ENCODE results near the gene ASCC1.

The ASCC1 gene

GRCh38 chr10:72086466-72087391 lies 129.3 kb downstream of the ASCC1 start:
- in situ Hi-C loops (cut with MboI; ENCODE audit: low sequenced_read_pairs) = no loop called here

- in situ Hi-C loops (cut with MboI; ENCODE audit: low sequenced_read_pairs) = no loop called here
These were observed 130.1 kb downstream of the ASCC1 start for GRCh38 chr10:72085864-72086465.

- in situ Hi-C loops (cut with MboI; ENCODE audit: low sequenced_read_pairs) = no loop called here
These were observed 130.9 kb downstream of the ASCC1 start for GRCh38 chr10:72085166-72085565.

- in situ Hi-C loops (cut with MboI; ENCODE audit: low sequenced_read_pairs) = no loop called here
These were observed 132.2 kb downstream of the ASCC1 start for GRCh38 chr10:72083790-72084459.

- in situ Hi-C loops (cut with MboI; ENCODE audit: low sequenced_read_pairs) = no loop called here
These were observed 133.0 kb downstream of the ASCC1 start for GRCh38 chr10:72082856-72083789.

- in situ Hi-C loops (cut with MboI; ENCODE audit: low sequenced_read_pairs) = no loop called here
These were observed 134.1 kb downstream of the ASCC1 start for GRCh38 chr10:72081772-72082590.

GRCh38 chr10:72081210-72081609 lies 134.9 kb downstream of the ASCC1 start:
- in situ Hi-C loops (cut with MboI; ENCODE audit: low sequenced_read_pairs) = no loop called here

- in situ Hi-C loops (cut with MboI; ENCODE audit: low sequenced_read_pairs) = no loop called here
These were observed 135.8 kb downstream of the ASCC1 start for GRCh38 chr10:72080042-72080975.

- in situ Hi-C loops (cut with MboI; ENCODE audit: low sequenced_read_pairs) = no loop called here
These were observed 136.7 kb downstream of the ASCC1 start for GRCh38 chr10:72079356-72079755.

GRCh38 chr10:72077275-72077990 lies 138.6 kb downstream of the ASCC1 start:
- in situ Hi-C loops (cut with MboI; ENCODE audit: low sequenced_read_pairs) = no loop called here

GRCh38 chr10:72076756-72077155 lies 139.3 kb downstream of the ASCC1 start:
- in situ Hi-C loops (cut with MboI; ENCODE audit: low sequenced_read_pairs) = no loop called here

GRCh38 chr10:72075376-72076115 lies 140.5 kb downstream of the ASCC1 start:
- in situ Hi-C loops (cut with MboI; ENCODE audit: low sequenced_read_pairs) = no loop called here

- in situ Hi-C loops (cut with MboI; ENCODE audit: low sequenced_read_pairs) = no loop called here
These were observed 141.3 kb downstream of the ASCC1 start for GRCh38 chr10:72074574-72075375.

GRCh38 chr10:72073708-72074573 lies 142.1 kb downstream of the ASCC1 start:
- in situ Hi-C loops (cut with MboI; ENCODE audit: low sequenced_read_pairs) = no loop called here

- in situ Hi-C loops (cut with MboI; ENCODE audit: low sequenced_read_pairs) = no loop called here
These were observed 143.4 kb downstream of the ASCC1 start for GRCh38 chr10:72072639-72073038.

GRCh38 chr10:72072046-72072445 lies 144.0 kb downstream of the ASCC1 start:
- in situ Hi-C loops (cut with MboI; ENCODE audit: low sequenced_read_pairs) = no loop called here
